Neutrophil (primary cell): ENCODE measurements around the gene PDLIM7.

Experiments
- H3K27ac ChIP-seq: fragments of 200-600 bp; sonication (generic); 2 replicates; pipeline ENCODE4 v1.5.1; 2016; ENCODE audit warnings: mild to moderate bottlenecking, moderate library complexity
- H3K27me3 ChIP-seq: fragments of 200-600 bp; sonication (generic); 2 replicates; pipeline ENCODE4 v1.6.0; 2016; ENCODE audit warnings: mild to moderate bottlenecking
- H3K36me3 ChIP-seq: fragments of 200-600 bp; sonication (generic); 2 replicates; pipeline ENCODE4 v1.5.1; 2017
- H3K4me1 ChIP-seq, 2 experiments: fragments of 200-600 bp in 1 of 2; sonication (generic) in 1 of 2; 1 replicate in 1 of 2; 2 replicates in 1 of 2; pipeline versions ENCODE4 v1.5.1 to v1.6.1; 2013 to 2016; ENCODE audit warnings: low read depth in 1 of 2, low read length in 1 of 2, mild to moderate bottlenecking in 1 of 2, moderate library complexity in 1 of 2; ENCODE audit not compliant: control insufficient read depth in 1 of 2, insufficient read depth in 1 of 2
- H3K4me3 ChIP-seq, 2 experiments: fragments of 200-600 bp in 1 of 2; sonication (generic) in 1 of 2; 1 replicate in 1 of 2; 2 replicates in 1 of 2; pipeline ENCODE4 v1.5.1; 2013 to 2016; ENCODE audit warnings: low read depth in 1 of 2, low read length in 1 of 2, mild to moderate bottlenecking in 1 of 2, moderate library complexity in 1 of 2
- H3K9me3 ChIP-seq: fragments of 200-600 bp; sonication (generic); 2 replicates; pipeline ENCODE4 v1.5.1; 2016
- CTCF ChIP-seq: fragments of 200-600 bp; sonication (generic); IDR thresholded peaks from 2 replicates; pipeline ENCODE4 v1.5.1; 2016; ENCODE audit warnings: antibody characterized with exemption

The PDLIM7 gene

GRCh38 chr5:177457852-177458681 lies 39.3 kb downstream of the PDLIM7 start:
- H3K4me1 ChIP-seq = peaks cover 70 to 79% of the 10 kb centered on the region in 2 experiments
- TF ChIP-seq CTCF = no peak
- no peak overlapping the region for H3K4me3 ChIP-seq
- no peaks in the 10 kb centered on the region for H3K27me3 ChIP-seq
- H3K9me3 ChIP-seq = no peaks in the 10 kb centered on the region
- H3K36me3 ChIP-seq = peaks cover 37% of the 10 kb centered on the region
- peak overlapping the region; percentile 97 for H3K27ac ChIP-seq

- H3K27me3 ChIP-seq = no peaks in the 10 kb centered on the region
- H3K36me3 ChIP-seq = peaks cover 37% of the 10 kb centered on the region
- H3K9me3 ChIP-seq = no peaks in the 10 kb centered on the region
- H3K4me3 ChIP-seq = peak overlapping the region in 1 of 2 experiments; percentile 82
- peaks cover 61 to 74% of the 10 kb centered on the region in 2 experiments for H3K4me1 ChIP-seq
- peak overlapping the region; percentile 97 for H3K27ac ChIP-seq
- TF ChIP-seq CTCF = peak; percentile 86
Observed at GRCh38 chr5:177456976-177457851, 40.2 kb downstream of the PDLIM7 start.

DNA sequence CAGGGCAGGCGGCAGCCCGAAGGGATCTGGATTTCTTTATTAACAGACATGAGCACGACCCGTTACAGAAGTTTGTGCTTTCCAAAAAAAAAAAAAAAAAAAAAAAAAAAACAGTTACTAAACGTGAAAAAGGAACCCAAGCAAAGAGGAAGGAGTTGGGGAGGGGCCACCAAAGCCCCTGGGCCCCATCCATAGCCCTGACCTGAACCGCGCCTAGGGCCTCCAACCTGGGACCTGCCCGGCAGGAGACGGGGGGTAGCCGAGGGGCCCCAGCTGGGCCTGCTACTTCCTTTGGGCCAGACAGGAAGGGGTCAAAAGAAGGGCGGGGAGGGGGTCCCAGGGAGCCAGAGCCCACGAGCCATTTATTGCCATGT lies 40.8 kb downstream of the PDLIM7 start:
- Histone ChIP-seq H3K4me3 (peak overlapping the region; percentile 81 to 82), H3K9me3 (no peaks in the 10 kb centered on the region), H3K27me3 (no peaks in the 10 kb centered on the region), H3K27ac (peak overlapping the region; percentile 97), H3K36me3 (peaks cover 37% of the 10 kb centered on the region), H3K4me1 (peaks cover 55 to 67% of the 10 kb centered on the region in 2 experiments)
- no peak for TF ChIP-seq CTCF

DNA sequence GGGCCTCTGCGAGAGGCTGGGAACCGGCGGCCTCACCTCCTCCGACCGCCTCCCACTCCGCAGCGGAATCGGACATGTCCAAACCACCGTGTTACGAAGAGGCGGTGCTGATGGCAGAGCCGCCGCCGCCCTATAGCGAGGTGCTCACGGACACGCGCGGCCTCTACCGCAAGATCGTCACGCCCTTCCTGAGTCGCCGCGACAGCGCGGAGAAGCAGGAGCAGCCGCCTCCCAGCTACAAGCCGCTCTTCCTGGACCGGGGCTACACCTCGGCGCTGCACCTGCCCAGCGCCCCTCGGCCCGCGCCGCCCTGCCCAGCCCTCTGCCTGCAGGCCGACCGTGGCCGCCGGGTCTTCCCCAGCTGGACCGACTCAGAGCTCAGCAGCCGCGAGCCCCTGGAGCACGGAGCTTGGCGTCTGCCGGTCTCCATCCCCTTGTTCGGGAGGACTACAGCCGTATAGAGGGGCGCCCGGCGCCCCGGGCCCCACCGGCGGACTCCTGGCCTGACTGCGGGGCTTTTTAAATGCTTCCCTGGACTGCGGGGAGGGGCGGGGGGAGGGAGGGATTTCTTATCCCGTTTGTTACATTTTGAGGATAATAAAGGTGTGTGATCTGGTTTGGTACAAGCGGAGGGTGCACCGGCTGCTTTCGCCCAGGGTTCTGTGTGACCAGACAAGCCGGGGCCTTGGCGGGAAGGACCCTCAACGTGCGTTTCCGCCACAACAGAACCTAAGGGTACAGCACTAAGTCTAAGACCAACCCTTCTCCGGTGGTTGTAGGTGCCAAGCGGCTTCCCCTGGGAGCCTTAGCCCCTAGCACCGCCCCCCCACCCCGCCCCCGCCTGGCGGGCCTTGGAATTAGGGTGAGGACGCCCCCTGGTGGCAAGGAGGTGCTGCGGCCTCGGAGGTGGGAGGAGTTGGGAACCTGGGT lies 41.5 kb downstream of the PDLIM7 start:
- peak overlapping the region; percentile 97 for H3K27ac ChIP-seq
- H3K4me1 ChIP-seq = peaks cover 49 to 63% of the 10 kb centered on the region in 2 experiments
- H3K9me3 ChIP-seq = no peaks in the 10 kb centered on the region
- peaks cover 37% of the 10 kb centered on the region for H3K36me3 ChIP-seq
- peak; percentile 97 for TF ChIP-seq CTCF
- peaks cover 2% of the 10 kb centered on the region for H3K27me3 ChIP-seq
- H3K4me3 ChIP-seq = peak overlapping the region; percentile 81 to 82
